GM12865 (cell line): ENCODE results near the gene C1RL.
"Not testable (repeated sequence)": the region's sequence is repeated elsewhere in the genome, so short reads cannot be mapped to it uniquely, and the experiment has no call there.

ENCODE experiments used
- DNase-seq: peaks from one replicate; pipeline ENCODE4 v3.0.0; 2010; ENCODE audit warnings: low read depth
- H3K4me3 ChIP-seq: 2 replicates; pipeline ENCODE4 v1.5.1; 2011; ENCODE audit warnings: mild to moderate bottlenecking, low read depth, low read length, control low read depth
- CTCF ChIP-seq: IDR thresholded peaks from 2 replicates; pipeline ENCODE4 v1.5.1; 2011; ENCODE audit warnings: low read length, control low read depth, low read depth, inconsistent platforms; ENCODE audit not compliant: insufficient read depth; ENCODE audit errors: missing control alignments

The C1RL gene

DNA sequence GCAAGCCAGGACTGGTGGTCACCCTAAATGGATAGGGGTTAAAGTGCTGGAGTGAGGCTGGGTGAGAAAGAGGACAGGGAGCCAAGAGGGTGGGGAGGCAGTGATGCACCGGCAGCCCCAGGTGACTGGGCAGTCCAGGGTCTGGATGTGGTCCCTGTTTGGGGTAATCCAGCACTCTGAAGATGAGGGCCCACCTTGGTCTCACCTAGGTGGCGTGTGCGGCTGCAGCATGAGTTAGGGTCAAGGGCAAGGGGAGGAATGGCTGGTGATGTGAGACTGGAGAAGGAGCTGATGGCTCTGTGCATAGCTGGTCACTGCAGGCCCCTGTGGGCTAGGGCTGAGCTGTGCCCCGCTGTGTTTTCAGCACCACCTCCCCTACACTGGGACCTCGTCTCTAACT is 1.6 kb upstream of the C1RL start:
- no peak for TF ChIP-seq CTCF
- H3K4me3 ChIP-seq: no peak overlapping the region
- DNase-seq: no peak

DNA sequence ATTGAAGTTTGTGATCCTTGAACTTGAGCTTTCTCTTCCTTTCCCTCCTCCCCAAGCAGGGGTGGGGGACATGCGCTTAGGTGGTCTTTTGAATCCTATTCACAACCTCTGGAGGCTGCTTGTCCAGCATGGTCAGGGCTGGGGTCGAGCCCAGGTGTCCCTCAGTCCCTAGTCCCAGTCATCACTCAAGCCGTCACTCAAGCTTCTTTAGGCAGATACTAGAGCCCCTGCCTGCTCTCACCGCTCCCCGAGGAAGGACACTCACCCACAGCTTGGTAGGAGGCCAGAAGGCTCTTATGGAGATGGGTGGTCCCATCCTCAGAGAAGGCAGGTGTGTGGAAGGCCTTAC is 532 bp upstream of the C1RL start:
- TF ChIP-seq CTCF: no peak
- H3K4me3 ChIP-seq: peak overlapping the region; percentile 93
- DNase-seq: no peak

GRCh38 chr12:7108003-7108795 is 815 bp downstream of the C1RL start:
- TF ChIP-seq CTCF: no peak
- H3K4me3 ChIP-seq: peak overlapping the region; percentile 93
- peak; percentile 95 for DNase-seq

- H3K4me3 ChIP-seq: peak overlapping the region; percentile 93
- no peak for TF ChIP-seq CTCF
- DNase-seq: peak; percentile 34
These were observed 1.4 kb downstream of the C1RL start for GRCh38 chr12:7107636-7108002.

DNA sequence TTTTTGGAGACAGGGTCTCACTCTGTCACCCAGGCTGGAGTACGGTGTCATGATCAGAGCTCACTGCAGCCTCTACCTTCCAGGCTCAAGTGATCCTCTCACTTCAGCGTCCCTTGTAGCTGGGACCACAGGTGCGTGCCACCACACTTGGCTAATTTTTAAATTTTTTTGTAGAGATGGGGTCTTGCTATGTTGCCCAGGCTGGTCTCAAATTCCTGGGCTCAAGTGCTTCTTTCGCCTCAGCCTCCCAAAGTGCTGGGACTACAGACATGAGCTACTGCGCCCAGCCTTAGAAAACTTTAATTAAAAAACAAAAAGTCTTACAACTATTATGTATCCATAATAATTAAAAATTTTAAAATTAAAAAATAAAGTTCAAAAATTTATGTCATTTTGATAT is 1.8 kb downstream of the C1RL start:
- DNase-seq: not testable (repeated sequence)
- peak overlapping the region; percentile 93; the same call in 1 of the 2 replicates for H3K4me3 ChIP-seq

- DNase-seq: no peak
- TF ChIP-seq CTCF: no peak
- H3K4me3 ChIP-seq: no peak overlapping the region
These were observed 2.9 kb downstream of the C1RL start for GRCh38 chr12:7106082-7106481.

- no peak for TF ChIP-seq CTCF
- no peak for DNase-seq
- no peak overlapping the region for H3K4me3 ChIP-seq
These were observed 5.0 kb downstream of the C1RL start for GRCh38 chr12:7103837-7104584.
